ENCODE measurements around the gene CYP39A1. TPM values are rescaled to one million over a fixed set of nuclear protein-coding genes. Genes with fewer than 3 reads are reported as not detected.

CYP39A1 gene
- total RNA-seq, 1 experiment from 2014 or later = 0.54 TPM

- TF ChIP-seq EZH2 (IDR thresholded peaks at IDR 0.05) (no peak), MAX (IDR thresholded peaks at IDR 0.05) (no peak), POLR2A (IDR thresholded peaks at IDR 0.05; ENCODE audit: borderline replicate concordance, extremely low read depth, insufficient read depth, insufficient read length) (no peak), ZNF274 (IDR thresholded peaks at IDR 0.05; ENCODE audit: low read depth, low read length) (no peak)
Observed at GRCh38 chr6:46688117-46688965, 35.7 kb upstream of the CYP39A1 start (continued).

- intact Hi-C loops (cut with micrococcal nuclease) = no loop called here
- H2AFZ ChIP-seq (ENCODE audit: low read depth, low read length, poor library complexity, severe bottlenecking) = no peak within 1 kb of the TSS
Observed at GRCh38 chr6:46687619-46688097, 35.0 kb upstream of the CYP39A1 start, which contains the start of gene TDRD6. Gene TDRD6, plus strand, starts transcription at chr6:46687885. Its CDS starts 244 bp downstream, at chr6:46688129.

More at GRCh38 chr6:46687619-46688097, 35.0 kb upstream of the CYP39A1 start, which contains the start of gene TDRD6:
- RAD21 ChIA-PET (ENCODE audit: low non-redundant PET in 1 of 2, low total read pairs in 2 of 2, uncharacterized antibody in 2 of 2, unreplicated experiment in 2 of 2) = no interaction called here
- Histone ChIP-seq H3K9me3 (ENCODE audit: control insufficient read depth in 1 of 2, insufficient read depth in 1 of 2, low read depth in 1 of 2, low read length in 2 of 2) (no peaks in the 10 kb centered on the region), H3K9me2 (ENCODE audit: insufficient read depth) (no peaks in the 10 kb centered on the region), H3K4me2 (ENCODE audit: low read length) (no peak within 1 kb of the TSS), H3K4me1 (ENCODE audit: control insufficient read depth in 1 of 2, insufficient read depth in 2 of 2, low read length in 2 of 2) (no peaks in the 10 kb centered on the region), H4K20me1 (ENCODE audit: insufficient read depth) (no peaks in the 10 kb centered on the region), H3K27me3 (ENCODE audit: insufficient read depth, low read length) (no peaks in the 10 kb centered on the region), H3K4me3 (replicated peaks in 1 of 2; ENCODE audit: low read depth in 1 of 2, low read length in 2 of 2) (no peak within 1 kb of the TSS), H3K27ac (ENCODE audit: low read depth, low read length) (no peak within 1 kb of the TSS), H3K9ac (ENCODE audit: low read length) (no peak within 1 kb of the TSS), H3K79me2 (ENCODE audit: insufficient read depth, low read length) (no peaks in the 10 kb centered on the region), H3K36me3 (ENCODE audit: control insufficient read depth in 1 of 2, insufficient read depth in 2 of 2, low read length in 2 of 2) (no peaks in the 10 kb centered on the region)
- CTCF ChIA-PET = no interaction called here
- TF ChIP-seq YY1 (IDR thresholded peaks at IDR 0.05; ENCODE audit: extremely low read depth, insufficient replicate concordance, low read depth, low read length) (no peak), CTCF (IDR thresholded peaks at IDR 0.05 in 2 of 3, conservative IDR thresholded peaks at IDR 0.05 in 1 of 3; ENCODE audit: borderline replicate concordance in 1 of 3, insufficient read depth in 1 of 3, low read depth in 2 of 3, low read length in 2 of 3) (no peak), ATF3 (IDR thresholded peaks at IDR 0.05) (no peak), ZNF274 (IDR thresholded peaks at IDR 0.05; ENCODE audit: low read depth, low read length) (no peak), EZH2 (IDR thresholded peaks at IDR 0.05) (no peak), JUND (IDR thresholded peaks at IDR 0.05) (no peak), EZH2phosphoT487 (IDR thresholded peaks at IDR 0.05; ENCODE audit: borderline replicate concordance) (no peak), RAD21 (IDR thresholded peaks at IDR 0.05; ENCODE audit: low read depth) (no peak), CBX3 (IDR thresholded peaks at IDR 0.05; ENCODE audit: low read depth) (no peak), CEBPB (IDR thresholded peaks at IDR 0.05; ENCODE audit: low read depth) (no peak), POLR2AphosphoS5 (IDR thresholded peaks at IDR 0.05; ENCODE audit: low read depth, low read length) (no peak), SIN3A (IDR thresholded peaks at IDR 0.05; ENCODE audit: low read depth) (no peak), SRF (IDR thresholded peaks at IDR 0.05; ENCODE audit: low read depth) (no peak), REST (IDR thresholded peaks at IDR 0.05; ENCODE audit: low read depth) (no peak), POLR2A (IDR thresholded peaks at IDR 0.05; ENCODE audit: borderline replicate concordance, extremely low read depth, insufficient read depth, insufficient read length) (no peak), FOSL1 (IDR thresholded peaks at IDR 0.05; ENCODE audit: low read depth) (no peak), SP1 (IDR thresholded peaks at IDR 0.05; ENCODE audit: low read depth) (no peak), ZFX (IDR thresholded peaks at IDR 0.05) (no peak), EGR1 (IDR thresholded peaks at IDR 0.05; ENCODE audit: low read depth) (no peak), TCF7L2 (IDR thresholded peaks at IDR 0.05; ENCODE audit: borderline replicate concordance, extremely low read depth, insufficient read depth, insufficient read length) (no peak)
- no TSS peak for BruUV-seq (replicated peaks)
- ATAC-seq (no peak), DNase-seq (ENCODE audit: low read depth, low spot score) (no peak)
- POLR2A ChIA-PET = no interaction called here
